ENCODE results near the gene ALDH1L2. TPM values are rescaled to one million over a fixed set of nuclear protein-coding genes. Genes with fewer than 3 reads are reported as not detected.
A peak's percentile ranks its signal among the peaks of the same experiment; 100 is the strongest.

ALDH1L2 gene
- total RNA-seq, 1 donor from 2014 or later, result 69.2 TPM

DNA sequence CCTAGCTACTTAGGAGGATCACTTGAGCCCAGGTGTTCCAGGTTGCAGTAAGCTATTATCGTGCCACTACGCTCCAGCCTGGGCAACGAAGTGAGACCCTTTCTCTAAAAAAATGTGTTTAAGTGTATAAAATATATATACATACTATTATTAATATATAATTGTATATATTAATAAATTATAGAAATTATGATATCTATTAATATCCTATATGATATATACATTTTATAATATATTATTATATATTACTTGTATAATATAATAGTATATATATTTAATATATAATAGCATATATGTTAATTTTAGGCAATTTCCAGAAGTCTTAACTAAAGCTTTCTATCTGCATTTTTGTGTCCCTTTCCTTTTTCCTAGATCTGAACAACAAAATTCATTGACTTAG lies 12.3 kb downstream of the ALDH1L2 start:
- no peak overlapping the region for H3K27ac ChIP-seq (ENCODE audit: low read depth, low read length)
- H3K36me3 Mint-ChIP-seq (ENCODE audit: low read depth, unreplicated experiment), result peaks cover 35% of the 10 kb centered on the region
- TF ChIP-seq EZH2 (IDR thresholded peaks at IDR 0.05; ENCODE audit: insufficient read depth, low read length), result no peak
- TF ChIP-seq, protein P1, sequence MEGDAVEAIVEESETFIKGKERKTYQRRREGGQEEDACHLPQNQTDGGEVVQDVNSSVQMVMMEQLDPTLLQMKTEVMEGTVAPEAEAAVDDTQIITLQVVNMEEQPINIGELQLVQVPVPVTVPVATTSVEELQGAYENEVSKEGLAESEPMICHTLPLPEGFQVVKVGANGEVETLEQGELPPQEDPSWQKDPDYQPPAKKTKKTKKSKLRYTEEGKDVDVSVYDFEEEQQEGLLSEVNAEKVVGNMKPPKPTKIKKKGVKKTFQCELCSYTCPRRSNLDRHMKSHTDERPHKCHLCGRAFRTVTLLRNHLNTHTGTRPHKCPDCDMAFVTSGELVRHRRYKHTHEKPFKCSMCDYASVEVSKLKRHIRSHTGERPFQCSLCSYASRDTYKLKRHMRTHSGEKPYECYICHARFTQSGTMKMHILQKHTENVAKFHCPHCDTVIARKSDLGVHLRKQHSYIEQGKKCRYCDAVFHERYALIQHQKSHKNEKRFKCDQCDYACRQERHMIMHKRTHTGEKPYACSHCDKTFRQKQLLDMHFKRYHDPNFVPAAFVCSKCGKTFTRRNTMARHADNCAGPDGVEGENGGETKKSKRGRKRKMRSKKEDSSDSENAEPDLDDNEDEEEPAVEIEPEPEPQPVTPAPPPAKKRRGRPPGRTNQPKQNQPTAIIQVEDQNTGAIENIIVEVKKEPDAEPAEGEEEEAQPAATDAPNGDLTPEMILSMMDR (IDR thresholded peaks at IDR 0.05; ENCODE audit: insufficient read depth, low read depth, low read length), result no peak
- H3K27me3 ChIP-seq (ENCODE audit: insufficient read depth, low read length), result no peaks in the 10 kb centered on the region
- peaks cover 27% of the 10 kb centered on the region for H3K36me3 ChIP-seq (ENCODE audit: insufficient read depth, low read length)
- peaks cover 14% of the 10 kb centered on the region for H4K20me1 ChIP-seq (ENCODE audit: insufficient read depth, low read length)
- H3K27me3 Mint-ChIP-seq (ENCODE audit: low read depth, unreplicated experiment), result no peaks in the 10 kb centered on the region
- H3K79me2 ChIP-seq (ENCODE audit: insufficient read depth, low read length), result no peaks in the 10 kb centered on the region
- H2AFZ ChIP-seq (ENCODE audit: low read depth, low read length), result no peak overlapping the region
- H3K4me3 Mint-ChIP-seq (ENCODE audit: unreplicated experiment), result no peak overlapping the region
- H3K9ac ChIP-seq (ENCODE audit: low read length), result no peak overlapping the region
- FAIRE-seq, result no peak
- no peak overlapping the region for H3K4me2 ChIP-seq (ENCODE audit: low read length)
- DNase-seq (ENCODE audit: low read depth), result no peak
- H3K9me3 Mint-ChIP-seq (ENCODE audit: unreplicated experiment), result peaks cover 2% of the 10 kb centered on the region
- no peak overlapping the region for H3K27ac Mint-ChIP-seq (ENCODE audit: unreplicated experiment)
- H3K4me1 Mint-ChIP-seq (ENCODE audit: low read depth, unreplicated experiment), result peaks cover 6% of the 10 kb centered on the region
- no peak overlapping the region for H3K4me3 ChIP-seq (ENCODE audit: insufficient read depth, low read depth, low read length)
- peaks cover 5% of the 10 kb centered on the region for H3K4me1 ChIP-seq (ENCODE audit: insufficient read depth, low read length)
- no peaks in the 10 kb centered on the region for H3K9me3 ChIP-seq (ENCODE audit: insufficient read depth, low read depth, low read length)

DNA sequence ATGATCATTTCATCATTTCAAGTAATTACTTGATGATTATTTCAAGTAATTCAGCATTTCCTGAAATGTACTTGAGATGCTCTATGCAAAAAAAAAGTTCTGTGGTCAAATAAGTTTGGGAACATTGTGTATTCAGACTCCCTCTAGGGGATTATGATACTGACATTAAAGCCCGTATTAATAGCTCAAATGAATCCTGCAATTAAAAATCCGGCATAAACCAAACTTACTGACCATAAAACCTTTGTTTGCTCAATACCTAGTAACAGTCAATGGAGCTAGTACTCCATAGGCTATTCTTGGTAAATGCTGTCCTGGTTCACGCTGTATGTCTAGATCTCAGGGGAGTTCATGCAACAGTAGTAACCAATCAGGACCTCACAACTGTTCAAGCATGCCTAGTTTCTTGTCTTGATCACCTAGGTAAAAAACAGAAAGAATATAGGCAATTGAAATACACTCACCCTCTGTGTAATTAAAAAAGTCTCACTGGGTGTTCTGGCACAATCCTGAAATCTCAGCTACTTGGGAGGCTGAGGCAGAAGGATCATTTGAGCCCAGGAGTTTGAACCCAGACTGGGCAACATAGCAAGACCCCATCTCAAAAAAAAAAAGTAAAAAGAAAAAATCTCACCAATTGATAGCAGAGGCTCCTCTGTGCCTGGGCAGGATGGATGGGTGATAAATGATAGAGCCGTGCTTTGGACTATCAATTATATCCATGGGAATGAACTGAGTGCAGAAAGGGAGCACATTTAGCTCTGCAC lies 14.1 kb downstream of the ALDH1L2 start:
- Histone ChIP-seq H2AFZ (ENCODE audit: low read depth, low read length) (no peak overlapping the region), H3K9me3 (ENCODE audit: insufficient read depth, low read depth, low read length) (no peaks in the 10 kb centered on the region), H3K79me2 (ENCODE audit: insufficient read depth, low read length) (no peaks in the 10 kb centered on the region), H4K20me1 (ENCODE audit: insufficient read depth, low read length) (peaks cover 9% of the 10 kb centered on the region), H3K27me3 (ENCODE audit: insufficient read depth, low read length) (no peaks in the 10 kb centered on the region), H3K36me3 (ENCODE audit: insufficient read depth, low read length) (peaks cover 42% of the 10 kb centered on the region), H3K4me1 (ENCODE audit: insufficient read depth, low read length) (peaks cover 5% of the 10 kb centered on the region), H3K4me2 (ENCODE audit: low read length) (no peak overlapping the region), H3K4me3 (ENCODE audit: insufficient read depth, low read depth, low read length) (no peak overlapping the region), H3K9ac (ENCODE audit: low read length) (no peak overlapping the region), H3K27ac (ENCODE audit: low read depth, low read length) (no peak overlapping the region)
- H3K4me3 Mint-ChIP-seq (ENCODE audit: unreplicated experiment), result no peak overlapping the region
- no peak overlapping the region for H3K27ac Mint-ChIP-seq (ENCODE audit: unreplicated experiment)
- no peak for TF ChIP-seq EZH2 (IDR thresholded peaks at IDR 0.05; ENCODE audit: insufficient read depth, low read length)
- TF ChIP-seq, protein P1 (IDR thresholded peaks at IDR 0.05; ENCODE audit: insufficient read depth, low read depth, low read length), result no peak
- DNase-seq (ENCODE audit: low read depth) (no peak), FAIRE-seq (no peak)
- H3K27me3 Mint-ChIP-seq (ENCODE audit: low read depth, unreplicated experiment), result no peaks in the 10 kb centered on the region
- peaks cover 45% of the 10 kb centered on the region for H3K36me3 Mint-ChIP-seq (ENCODE audit: low read depth, unreplicated experiment)
- H3K9me3 Mint-ChIP-seq (ENCODE audit: unreplicated experiment), result peaks cover 2% of the 10 kb centered on the region
- no peaks in the 10 kb centered on the region for H3K4me1 Mint-ChIP-seq (ENCODE audit: low read depth, unreplicated experiment)

DNA sequence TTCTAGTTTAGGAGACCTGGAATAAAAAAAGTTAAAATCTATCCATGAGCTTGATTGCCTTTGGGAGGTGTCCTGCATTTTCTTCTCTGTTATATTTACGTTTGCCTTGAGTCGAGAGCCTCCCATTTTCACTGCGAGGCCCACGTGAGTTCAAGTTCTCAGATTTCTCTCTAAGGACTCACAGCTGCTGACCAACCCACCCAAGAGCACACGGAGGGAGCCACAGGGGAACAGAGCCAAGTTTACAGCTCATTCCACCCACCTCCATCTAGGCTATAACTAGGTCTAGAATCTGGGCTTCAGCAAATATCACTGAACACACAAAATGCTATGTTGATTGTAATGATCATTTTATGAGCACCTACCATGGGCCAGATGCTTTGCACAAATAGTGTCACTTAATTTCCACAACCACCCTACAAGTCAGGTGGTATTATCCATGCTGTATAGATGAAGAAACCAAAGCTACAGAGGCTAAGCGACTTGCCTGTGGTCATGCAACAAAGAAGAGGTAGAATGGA lies 16.7 kb downstream of the ALDH1L2 start:
- no peak overlapping the region for H3K9ac ChIP-seq (ENCODE audit: low read length)
- H3K27me3 ChIP-seq (ENCODE audit: insufficient read depth, low read length), result no peaks in the 10 kb centered on the region
- peaks cover 44% of the 10 kb centered on the region for H3K36me3 ChIP-seq (ENCODE audit: insufficient read depth, low read length)
- no peak overlapping the region for H3K4me3 Mint-ChIP-seq (ENCODE audit: unreplicated experiment)
- H2AFZ ChIP-seq (ENCODE audit: low read depth, low read length), result no peak overlapping the region
- H4K20me1 ChIP-seq (ENCODE audit: insufficient read depth, low read length), result peaks cover 7% of the 10 kb centered on the region
- H3K4me2 ChIP-seq (ENCODE audit: low read length), result no peak overlapping the region
- H3K27ac Mint-ChIP-seq (ENCODE audit: unreplicated experiment), result no peak overlapping the region
- no peaks in the 10 kb centered on the region for H3K79me2 ChIP-seq (ENCODE audit: insufficient read depth, low read length)
- no peak overlapping the region for H3K27ac ChIP-seq (ENCODE audit: low read depth, low read length)
- H3K4me1 ChIP-seq (ENCODE audit: insufficient read depth, low read length), result peaks cover 5% of the 10 kb centered on the region
- no peak for TF ChIP-seq EZH2 (IDR thresholded peaks at IDR 0.05; ENCODE audit: insufficient read depth, low read length)
- TF ChIP-seq, protein P1 (IDR thresholded peaks at IDR 0.05; ENCODE audit: insufficient read depth, low read depth, low read length), result no peak
- peak; percentile 71 for DNase-seq (ENCODE audit: low read depth)
- H3K4me3 ChIP-seq (ENCODE audit: insufficient read depth, low read depth, low read length), result no peak overlapping the region
- no peaks in the 10 kb centered on the region for H3K9me3 ChIP-seq (ENCODE audit: insufficient read depth, low read depth, low read length)
- peaks cover 51% of the 10 kb centered on the region for H3K36me3 Mint-ChIP-seq (ENCODE audit: low read depth, unreplicated experiment)
- FAIRE-seq, result no peak
- no peaks in the 10 kb centered on the region for H3K27me3 Mint-ChIP-seq (ENCODE audit: low read depth, unreplicated experiment)
- H3K9me3 Mint-ChIP-seq (ENCODE audit: unreplicated experiment), result no peaks in the 10 kb centered on the region
- H3K4me1 Mint-ChIP-seq (ENCODE audit: low read depth, unreplicated experiment), result no peaks in the 10 kb centered on the region

Measured in astrocyte (in vitro differentiated cells and primary cell).